ENCODE measurements around the gene FUBP3. TPM values are rescaled to one million over a fixed set of nuclear protein-coding genes. Genes with fewer than 3 reads are reported as not detected.
A peak's percentile ranks its signal among the peaks of the same experiment; 100 is the strongest.

Gene FUBP3
- total RNA-seq, 4 donors from 2014 or later = 27.5 to 40.7 (median 31.7) TPM

DNA sequence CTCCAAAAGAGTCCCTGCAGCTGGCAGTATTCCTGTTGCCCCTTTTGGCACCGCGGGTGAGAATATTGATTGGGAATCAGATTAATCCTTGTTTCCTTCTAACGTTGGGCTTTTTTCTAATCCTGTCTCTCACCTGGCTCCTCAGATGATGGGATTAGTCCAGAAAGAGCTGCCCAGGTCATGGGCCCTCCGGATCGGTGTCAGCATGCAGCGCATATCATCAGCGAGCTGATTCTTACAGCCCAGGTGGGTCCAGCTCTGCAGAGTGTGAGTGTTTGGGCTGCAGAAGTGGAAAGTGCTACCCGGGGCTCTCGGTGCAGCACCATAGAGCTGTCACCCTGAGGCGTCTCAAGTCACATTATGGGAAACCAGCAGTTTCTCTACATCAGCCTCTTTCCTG is 44.1 kb downstream of the FUBP3 start:
- intact Hi-C loops (cut with DNase I; ENCODE audit: low total_unique reads) = no loop called here
- 92 to 93% methylated on average over 10 of the region's 10 CpGs for WGBS, 2 donors
- no peak for DNase-seq (ENCODE audit: low spot score in 2 of 2)
- no peak overlapping the region for H3K4me3 ChIP-seq (ENCODE audit: low read depth, poor library complexity, severe bottlenecking)
- no peak for TF ChIP-seq CTCF (IDR thresholded peaks at IDR 0.05)
- no peak for TF ChIP-seq POLR2A (IDR thresholded peaks at IDR 0.05)

GRCh38 chr9:130624154-130624553 is 44.8 kb downstream of the FUBP3 start:
- 91 to 95% methylated on average over 4 of the region's 4 CpGs for WGBS, 2 donors
- TF ChIP-seq CTCF (IDR thresholded peaks at IDR 0.05) (no peak), POLR2A (IDR thresholded peaks at IDR 0.05) (no peak)
- no peak for DNase-seq (ENCODE audit: low spot score in 2 of 2)
- no peak overlapping the region for H3K4me3 ChIP-seq (ENCODE audit: low read depth, poor library complexity, severe bottlenecking)
- intact Hi-C loops (cut with DNase I; ENCODE audit: low total_unique reads) = no loop called here

GRCh38 chr9:130626249-130626996 is 47.0 kb downstream of the FUBP3 start:
- no peak overlapping the region for H3K4me3 ChIP-seq (ENCODE audit: low read depth, poor library complexity, severe bottlenecking)
- DNase-seq (ENCODE audit: low spot score in 2 of 2) = peak in 1 of 2 donors; percentile 62
- intact Hi-C loops (cut with DNase I; ENCODE audit: low total_unique reads) = no loop called here
- WGBS, 2 donors = 87 to 88% methylated on average over 21 of the region's 21 CpGs
- TF ChIP-seq POLR2A (IDR thresholded peaks at IDR 0.05) = no peak
- no peak for TF ChIP-seq CTCF (IDR thresholded peaks at IDR 0.05)

DNA sequence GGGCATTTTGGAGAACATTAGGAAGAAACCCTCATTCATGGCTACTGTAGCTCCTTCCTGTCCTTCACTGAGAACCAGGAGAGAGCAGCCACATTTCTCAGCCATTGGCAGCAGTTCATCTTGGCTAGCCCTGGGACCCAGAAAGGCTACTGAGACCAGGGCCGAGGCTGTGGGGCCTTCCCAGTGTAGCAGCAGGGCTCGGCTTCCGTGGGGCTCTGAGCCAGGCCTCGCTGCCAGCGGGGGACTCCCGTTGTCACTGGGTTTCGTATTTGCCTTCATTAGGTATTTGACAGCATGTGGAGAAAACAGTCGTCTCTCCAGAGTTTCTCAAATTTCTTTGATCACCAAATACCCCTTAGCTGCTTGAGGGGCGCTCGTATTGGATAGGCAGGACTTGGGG is 47.7 kb downstream of the FUBP3 start:
- no peak for TF ChIP-seq CTCF (IDR thresholded peaks at IDR 0.05)
- TF ChIP-seq POLR2A (IDR thresholded peaks at IDR 0.05) = no peak
- 86% methylated on average over 10 of the region's 10 CpGs for WGBS, 2 donors
- no peak overlapping the region for H3K4me3 ChIP-seq (ENCODE audit: low read depth, poor library complexity, severe bottlenecking)
- peak in 1 of 2 donors; percentile 68 for DNase-seq (ENCODE audit: low spot score in 2 of 2)
- intact Hi-C loops (cut with DNase I; ENCODE audit: low total_unique reads) = no loop called here

GRCh38 chr9:130627896-130628792 is 48.8 kb downstream of the FUBP3 start:
- H3K4me3 ChIP-seq (ENCODE audit: low read depth, poor library complexity, severe bottlenecking) = no peak overlapping the region
- intact Hi-C loops (cut with DNase I; ENCODE audit: low total_unique reads) = no loop called here
- DNase-seq (ENCODE audit: low spot score in 2 of 2) = peak in 1 of 2 donors; percentile 26
- WGBS, 2 donors = 78 to 93% methylated on average over 23 of the region's 23 CpGs
- TF ChIP-seq POLR2A (IDR thresholded peaks at IDR 0.05) = no peak
- TF ChIP-seq CTCF (IDR thresholded peaks at IDR 0.05) = no peak
